ENCODE results near the gene MYH6.

MYH6 gene

GRCh38 chr14:23438101-23438971 is 30.3 kb upstream of the MYH6 start:
- H3K4me3 ChIP-seq (ENCODE audit: low read depth, low read length) = no peak overlapping the region
- no peak for TF ChIP-seq CTCF (IDR thresholded peaks at IDR 0.05; ENCODE audit: low read depth, low read length, missing control alignments)
- H3K27me3 ChIP-seq (replicated peaks) = no peaks in the 10 kb centered on the region
- H3K36me3 ChIP-seq (replicated peaks) = no peaks in the 10 kb centered on the region
- H3K27ac ChIP-seq = no peak overlapping the region
- in situ Hi-C loops (cut with HindIII; ENCODE audit: low pct_ligation_motif_present, low sequenced_read_pairs) = no loop called here
- DNase-seq = no peak

GRCh38 chr14:23437133-23438100 is 29.3 kb upstream of the MYH6 start:
- no peak for TF ChIP-seq CTCF (IDR thresholded peaks at IDR 0.05; ENCODE audit: low read depth, low read length, missing control alignments)
- no peak for DNase-seq
- Histone ChIP-seq H3K4me3 (ENCODE audit: low read depth, low read length) (no peak overlapping the region), H3K27me3 (replicated peaks) (no peaks in the 10 kb centered on the region), H3K27ac (no peak overlapping the region), H3K36me3 (replicated peaks) (no peaks in the 10 kb centered on the region)
- in situ Hi-C loops (cut with HindIII; ENCODE audit: low pct_ligation_motif_present, low sequenced_read_pairs) = no loop called here

- in situ Hi-C loops (cut with HindIII; ENCODE audit: low pct_ligation_motif_present, low sequenced_read_pairs) = no loop called here
- no peaks in the 10 kb centered on the region for H3K36me3 ChIP-seq (replicated peaks)
- no peak for DNase-seq
- TF ChIP-seq CTCF (IDR thresholded peaks at IDR 0.05; ENCODE audit: low read depth, low read length, missing control alignments) = no peak
- no peak overlapping the region for H3K27ac ChIP-seq
- H3K4me3 ChIP-seq (ENCODE audit: low read depth, low read length) = no peak overlapping the region
- no peaks in the 10 kb centered on the region for H3K27me3 ChIP-seq (replicated peaks)
Measured at GRCh38 chr14:23436327-23437132, 28.5 kb upstream of the MYH6 start.

GRCh38 chr14:23435543-23436326 is 27.7 kb upstream of the MYH6 start, which contains the start of gene MYH7:
MYH7 (minus strand) TSS chr14:23435660; CDS start chr14:23433732, 1,928 bp downstream.
- Histone ChIP-seq H3K27ac (no peak within 1 kb of the TSS), H3K4me3 (ENCODE audit: low read depth, low read length) (no peak within 1 kb of the TSS), H3K27me3 (replicated peaks) (no peaks in the 10 kb centered on the region), H3K36me3 (replicated peaks) (no peaks in the 10 kb centered on the region)
- no peak for TF ChIP-seq CTCF (IDR thresholded peaks at IDR 0.05; ENCODE audit: low read depth, low read length, missing control alignments)
- in situ Hi-C loops (cut with HindIII; ENCODE audit: low pct_ligation_motif_present, low sequenced_read_pairs) = no loop called here
- DNase-seq = no peak
